GM12878 (cell line): ENCODE results near the gene CD63.
A peak's percentile ranks its signal among the peaks of the same experiment; 100 is the strongest.

Experiments used
- ATF3 ChIP-seq: IDR thresholded peaks from 2 replicates; pipeline ENCODE4 v1.6.1; 2011; ENCODE audit warnings: low read depth, mild to moderate bottlenecking, low read length, moderate library complexity, borderline replicate concordance; ENCODE audit errors: extremely low read depth
- EGR1 ChIP-seq, 2 experiments: IDR thresholded peaks; 1 replicate in 1 of 2; 2 replicates in 1 of 2; pipeline ENCODE4 v1.6.1; 2011 to 2012; ENCODE audit warnings: low read depth in 2 of 2, low read length in 2 of 2, borderline replicate concordance in 1 of 2, mild to moderate bottlenecking in 1 of 2, moderate library complexity in 1 of 2
- FOXK2 ChIP-seq: fragments of 450-650 bp; IDR thresholded peaks from 2 replicates; pipeline ENCODE4 v1.6.1; 2017; ENCODE audit warnings: mild to moderate bottlenecking, moderate library complexity
- PBX3 ChIP-seq: IDR thresholded peaks from 2 replicates; pipeline ENCODE4 v1.6.1; 2011; ENCODE audit warnings: mild to moderate bottlenecking, low read depth, low read length, moderate library complexity; ENCODE audit not compliant: insufficient replicate concordance
- POLR2A ChIP-seq: IDR thresholded peaks from 2 replicates; pipeline ENCODE4 v1.6.1; 2011; ENCODE audit warnings: low read depth, mild to moderate bottlenecking, low read length
- POLR2AphosphoS5 ChIP-seq: IDR thresholded peaks from 2 replicates; pipeline ENCODE4 v1.6.1; 2011; ENCODE audit warnings: mild to moderate bottlenecking, low read length, inconsistent platforms
- RAD21 ChIP-seq: IDR thresholded peaks from 2 replicates; pipeline ENCODE4 v1.6.1; 2011; ENCODE audit warnings: mild to moderate bottlenecking, low read depth, low read length, moderate library complexity; ENCODE audit not compliant: insufficient read depth
- SP1 ChIP-seq: IDR thresholded peaks from one replicate; pipeline ENCODE4 v1.6.1; 2011; ENCODE audit warnings: low read depth, low read length
- USF2 ChIP-seq: IDR thresholded peaks from 2 replicates; pipeline ENCODE4 v1.6.1; 2011; ENCODE audit warnings: low read depth, low read length, improper control_type of control experiment, borderline replicate concordance

- TF ChIP-seq USF2 = no peak
- no peak for TF ChIP-seq ATF3
- TF ChIP-seq RAD21 = peak; percentile 82
- no peak for TF ChIP-seq EGR1 (IDR thresholded peaks at IDR 0.05; ENCODE audit: borderline replicate concordance in 1 of 2, low read depth in 2 of 2, low read length in 2 of 2)
- no peak for TF ChIP-seq SP1
- no peak for TF ChIP-seq POLR2AphosphoS5
- TF ChIP-seq POLR2A = 0 out of 2 replicates have a peak, but pooled peaks have one; percentile 35
- TF ChIP-seq FOXK2 = no peak
- no peak for TF ChIP-seq PBX3
Measured at GRCh38 chr12:55724226-55724939, 4.4 kb downstream of the CD63 start.
